Lower leg skin (tissue), 3 donors: Measurements from ENCODE around the gene RIC8B.

Experiments
- POLR2A ChIP-seq, 2 donors: fragments of 450-650 bp; IDR thresholded peaks; one replicate each; pipeline ENCODE4 v1.6.1; 2016 to 2017; ENCODE audit warnings: antibody characterized with exemption in 2 of 2, mild to moderate bottlenecking in 1 of 2, moderate library complexity in 1 of 2
- TF ChIP-seq, protein P1 (sequence below), 3 donors: fragments of 450-650 bp; IDR thresholded peaks; one replicate each; pipeline ENCODE4 v1.5.1; 2016; ENCODE audit warnings: antibody characterized with exemption in 3 of 3, mild to moderate bottlenecking in 3 of 3, moderate library complexity in 2 of 3

DNA sequence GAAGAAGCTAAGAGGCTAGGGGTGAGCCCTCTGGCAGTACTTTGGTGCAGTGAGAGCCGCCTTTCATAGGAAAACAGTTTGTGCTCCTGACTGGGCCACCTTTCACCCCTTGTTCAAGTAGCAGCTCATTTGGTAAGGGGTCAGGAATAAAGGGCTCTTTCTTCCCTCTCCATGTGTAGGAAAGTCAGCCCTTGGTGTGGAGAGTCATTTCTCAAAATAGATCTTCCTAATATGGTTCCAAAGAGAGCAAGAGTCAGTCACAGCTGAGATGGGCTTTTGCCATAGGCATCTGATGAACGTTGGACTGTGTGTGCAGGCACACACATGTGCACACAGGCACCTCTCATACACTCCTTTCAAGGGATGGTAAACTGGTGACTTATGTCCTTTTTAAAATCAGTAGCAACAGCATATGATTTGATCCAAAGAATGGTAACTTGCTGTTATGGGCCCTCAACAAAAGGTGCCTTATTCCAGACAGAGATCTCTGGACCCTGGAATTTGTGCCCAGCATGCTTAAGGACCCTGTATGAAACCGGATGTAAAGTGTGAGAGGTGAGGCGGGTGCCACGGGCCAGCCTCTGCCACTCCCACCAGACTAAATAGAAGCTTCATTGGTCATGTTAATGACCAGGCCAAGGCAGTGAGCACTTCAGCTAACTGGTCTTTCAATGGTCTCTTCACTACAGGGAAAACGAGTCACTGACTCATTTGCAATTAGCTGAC lies 16.7 kb upstream of the RIC8B start:
- TF ChIP-seq, protein P1, sequence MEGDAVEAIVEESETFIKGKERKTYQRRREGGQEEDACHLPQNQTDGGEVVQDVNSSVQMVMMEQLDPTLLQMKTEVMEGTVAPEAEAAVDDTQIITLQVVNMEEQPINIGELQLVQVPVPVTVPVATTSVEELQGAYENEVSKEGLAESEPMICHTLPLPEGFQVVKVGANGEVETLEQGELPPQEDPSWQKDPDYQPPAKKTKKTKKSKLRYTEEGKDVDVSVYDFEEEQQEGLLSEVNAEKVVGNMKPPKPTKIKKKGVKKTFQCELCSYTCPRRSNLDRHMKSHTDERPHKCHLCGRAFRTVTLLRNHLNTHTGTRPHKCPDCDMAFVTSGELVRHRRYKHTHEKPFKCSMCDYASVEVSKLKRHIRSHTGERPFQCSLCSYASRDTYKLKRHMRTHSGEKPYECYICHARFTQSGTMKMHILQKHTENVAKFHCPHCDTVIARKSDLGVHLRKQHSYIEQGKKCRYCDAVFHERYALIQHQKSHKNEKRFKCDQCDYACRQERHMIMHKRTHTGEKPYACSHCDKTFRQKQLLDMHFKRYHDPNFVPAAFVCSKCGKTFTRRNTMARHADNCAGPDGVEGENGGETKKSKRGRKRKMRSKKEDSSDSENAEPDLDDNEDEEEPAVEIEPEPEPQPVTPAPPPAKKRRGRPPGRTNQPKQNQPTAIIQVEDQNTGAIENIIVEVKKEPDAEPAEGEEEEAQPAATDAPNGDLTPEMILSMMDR (IDR thresholded peaks at IDR 0.05) = no peak
- no peak for TF ChIP-seq POLR2A (IDR thresholded peaks at IDR 0.05)
